PC-3 (cell line): ENCODE data around the gene DCTN5. TPM values are rescaled to one million over a fixed set of nuclear protein-coding genes. Genes with fewer than 3 reads are reported as not detected.

Source experiments
- ATAC-seq: fragments of 200-7000 bp; cut with Tn5 transposase; 2 replicates; pipeline ENCODE4 v1.9.1; 2020; ENCODE audit warnings: mild to moderate bottlenecking, moderate library complexity
- BruUV-seq: library from RNA; stranded (reverse); fragments of 400-500 nt; replicated peaks from 2 replicates; lab custom pipeline; 2021; lab: Mats Ljungman, UMichigan
- CTCF ChIA-PET: fragments of 300-600 bp; sonication (Branson Sonifier 250); formaldehyde crosslinking; loops from one replicate; lab custom pipeline; 2022; ENCODE audit warnings: antibody characterized with exemption; lab: Charles Lee
- POLR2A ChIA-PET: fragments of 300-600 bp; sonication (Branson Sonifier 250); formaldehyde crosslinking; loops from one replicate; lab custom pipeline; 2022; ENCODE audit warnings: antibody characterized with exemption; ENCODE audit not compliant: unreplicated experiment; lab: Charles Lee
- DNase-seq: peaks from one replicate; pipeline ENCODE4 v3.0.0-alpha.2; 2015
- H2AFZ ChIP-seq: fragments of 300-600 bp; sonication (generic); 2 replicates; pipeline ENCODE4 v1.6.0; 2016; ENCODE audit warnings: antibody characterized with exemption, low read length
- H3F3A ChIP-seq: fragments of 300-600 bp; sonication (generic); one replicate; pipeline ENCODE4 v1.6.0; 2017; ENCODE audit warnings: antibody characterized with exemption, low read length, control low read depth, mild to moderate bottlenecking; ENCODE audit not compliant: unreplicated experiment
- H3K27ac ChIP-seq: fragments of 300-600 bp; sonication (generic); 2 replicates; pipeline ENCODE4 v1.5.1; 2016; ENCODE audit warnings: mild to moderate bottlenecking, low read length
- H3K27me3 ChIP-seq: fragments of 300-600 bp; sonication (generic); 2 replicates; pipeline ENCODE4 v1.6.1; 2016; ENCODE audit warnings: low read length, mixed read lengths
- H3K36me3 ChIP-seq: fragments of 300-600 bp; sonication (generic); 2 replicates; pipeline ENCODE4 v1.6.1; 2016; ENCODE audit warnings: low read depth, mixed run types, low read length, mixed read lengths
- H3K4me1 ChIP-seq: fragments of 300-600 bp; sonication (generic); 2 replicates; pipeline ENCODE4 v1.5.1; 2016; ENCODE audit warnings: low read length; ENCODE audit not compliant: insufficient read depth
- H3K4me2 ChIP-seq: fragments of 300-600 bp; sonication (generic); 2 replicates; pipeline ENCODE4 v1.6.0; 2016; ENCODE audit warnings: low read length
- H3K4me3 ChIP-seq: fragments of 300-600 bp; sonication (generic); 2 replicates; pipeline ENCODE4 v1.5.1; 2016; ENCODE audit warnings: mild to moderate bottlenecking, low read length, mixed read lengths
- H3K79me2 ChIP-seq: fragments of 300-600 bp; sonication (generic); 2 replicates; pipeline ENCODE4 v1.6.1; 2017; ENCODE audit warnings: low read length, mixed read lengths
- H3K9ac ChIP-seq: fragments of 300-600 bp; sonication (generic); 2 replicates; pipeline ENCODE4 v1.6.0; 2016; ENCODE audit warnings: mild to moderate bottlenecking, low read length
- H3K9me2 ChIP-seq: fragments of 300-600 bp; sonication (generic); replicated peaks from 2 replicates; pipeline ENCODE4 v1.6.1; 2016; ENCODE audit warnings: mixed run types, low read length, mixed read lengths
- H3K9me3 ChIP-seq: fragments of 300-600 bp; sonication (generic); 2 replicates; pipeline ENCODE4 v1.6.1; 2016; ENCODE audit warnings: low read length, mixed read lengths
- H4K20me1 ChIP-seq: fragments of 300-600 bp; sonication (generic); 2 replicates; pipeline ENCODE4 v1.6.1; 2016; ENCODE audit warnings: low read length, mixed read lengths
- CTCF ChIP-seq: fragments of 300-600 bp; sonication (generic); conservative IDR thresholded peaks from 2 replicates; pipeline ENCODE4 v1.5.1; 2017; ENCODE audit warnings: antibody characterized with exemption, low read depth, mild to moderate bottlenecking, low read length
- EZH2 ChIP-seq: fragments of 300-600 bp; sonication (generic); IDR thresholded peaks from one replicate; pipeline ENCODE4 v1.6.1; 2017; ENCODE audit warnings: antibody characterized with exemption, mild to moderate bottlenecking, low read length; ENCODE audit not compliant: unreplicated experiment
- EZH2phosphoT487 ChIP-seq: fragments of 300-600 bp; sonication (generic); IDR thresholded peaks from 2 replicates; pipeline ENCODE4 v1.6.1; 2018; ENCODE audit warnings: mild to moderate bottlenecking, antibody characterized with exemption, low read length, borderline replicate concordance
- intact Hi-C: fragments of 100-400 bp; cut with micrococcal nuclease; formaldehyde crosslinking; loops from 2 replicates; pipeline ENCODE4 v1.9.0; 2023
- total RNA-seq: library from RNA; depleted of rRNA; stranded (reverse); fragments of >200 nt; gene quantifications from 2 replicates; pipeline ENCODE4 v1.2.3, GENCODE V29; 2014

Gene DCTN5
- total RNA-seq, 1 experiment from 2014 or later, result 29.1 TPM

GRCh38 chr16:23691483-23692189 is 50.4 kb downstream of the DCTN5 start:
- ATAC-seq (peak; percentile 37; the same call in 1 of the 2 replicates), DNase-seq (peak; percentile 38)
- Histone ChIP-seq H3K4me3 (no peak overlapping the region), H3K9me3 (no peaks in the 10 kb centered on the region), H3K27me3 (no peaks in the 10 kb centered on the region), H3K4me1 (no peaks in the 10 kb centered on the region), H3K9me2 (no peaks in the 10 kb centered on the region), H3K9ac (no peak overlapping the region), H3F3A (no peaks in the 10 kb centered on the region), H3K79me2 (no peaks in the 10 kb centered on the region), H3K4me2 (no peak overlapping the region), H2AFZ (no peak overlapping the region), H3K27ac (no peak overlapping the region), H3K36me3 (peaks cover 25% of the 10 kb centered on the region), H4K20me1 (no peaks in the 10 kb centered on the region)
- intact Hi-C loops, result no loop called here
- ChIA-PET POLR2A (no interaction called here), CTCF (no interaction called here)
- no peak for TF ChIP-seq EZH2
- TF ChIP-seq CTCF, result no peak
- no peak for TF ChIP-seq EZH2phosphoT487
- BruUV-seq, result no TSS peak

GRCh38 chr16:23692190-23692837 is 51.0 kb downstream of the DCTN5 start:
- intact Hi-C loops, result no loop called here
- Histone ChIP-seq H3K27me3 (no peaks in the 10 kb centered on the region), H3K36me3 (peaks cover 18% of the 10 kb centered on the region), H4K20me1 (no peaks in the 10 kb centered on the region), H3K4me2 (no peak overlapping the region), H3K9me3 (no peaks in the 10 kb centered on the region), H3K9ac (no peak overlapping the region), H3K79me2 (no peaks in the 10 kb centered on the region), H3K4me1 (no peaks in the 10 kb centered on the region), H3K9me2 (no peaks in the 10 kb centered on the region), H3K4me3 (no peak overlapping the region), H3F3A (no peaks in the 10 kb centered on the region), H3K27ac (no peak overlapping the region), H2AFZ (no peak overlapping the region)
- ChIA-PET CTCF (no interaction called here), POLR2A (no interaction called here)
- ATAC-seq (no peak), DNase-seq (no peak)
- BruUV-seq, result no TSS peak
- TF ChIP-seq EZH2phosphoT487, result no peak
- no peak for TF ChIP-seq CTCF
- TF ChIP-seq EZH2, result no peak

GRCh38 chr16:23694265-23694643 is 53.0 kb downstream of the DCTN5 start:
- CTCF ChIA-PET, result no interaction called here
- no peak for DNase-seq

More at GRCh38 chr16:23694265-23694643, 53.0 kb downstream of the DCTN5 start:
- no peaks in the 10 kb centered on the region for H3F3A ChIP-seq
- no peaks in the 10 kb centered on the region for H4K20me1 ChIP-seq
- H2AFZ ChIP-seq, result no peak overlapping the region
- no TSS peak for BruUV-seq
- POLR2A ChIA-PET, result no interaction called here
- H3K4me1 ChIP-seq, result no peaks in the 10 kb centered on the region
- no peak overlapping the region for H3K27ac ChIP-seq
- TF ChIP-seq EZH2phosphoT487 (no peak), EZH2 (no peak), CTCF (no peak)
- no peak overlapping the region for H3K9ac ChIP-seq
- no peaks in the 10 kb centered on the region for H3K9me3 ChIP-seq
- no peak overlapping the region for H3K4me2 ChIP-seq
- peaks cover 4% of the 10 kb centered on the region; the same call in 1 of the 2 replicates for H3K36me3 ChIP-seq
- ATAC-seq, result no peak
- intact Hi-C loops, result no loop called here
- H3K4me3 ChIP-seq, result no peak overlapping the region
- no peaks in the 10 kb centered on the region for H3K79me2 ChIP-seq
- H3K9me2 ChIP-seq, result no peaks in the 10 kb centered on the region
- no peaks in the 10 kb centered on the region for H3K27me3 ChIP-seq
